Fibroblast of the aortic adventitia (primary cell): ENCODE results near the gene MIS18BP1. TPM values are rescaled to one million over a fixed set of nuclear protein-coding genes. Genes with fewer than 3 reads are reported as not detected.

Source experiments
- DNase-seq: peaks from one replicate; pipeline ENCODE4 v3.0.0-alpha.2; 2010; ENCODE audit warnings: low read depth
- H3K4me3 ChIP-seq: 2 replicates; pipeline ENCODE4 v1.5.1; 2011; ENCODE audit warnings: low read depth, mild to moderate bottlenecking, control low read depth, low read length, moderate library complexity
- total RNA-seq: library from RNA; depleted of rRNA; stranded (reverse); fragments of >200 nt; gene quantifications from 2 replicates; pipeline ENCODE4 v1.2.3, GENCODE V29; 2012; ENCODE audit warnings: low replicate concordance
- TF ChIP-seq, protein P1 (sequence below): IDR thresholded peaks from 2 replicates; pipeline ENCODE4 v1.5.1; 2011; ENCODE audit warnings: mild to moderate bottlenecking, low read length, control low read depth, inconsistent platforms; ENCODE audit not compliant: insufficient read depth

Gene MIS18BP1
- total RNA-seq, 1 donor: 45.3 TPM

DNA sequence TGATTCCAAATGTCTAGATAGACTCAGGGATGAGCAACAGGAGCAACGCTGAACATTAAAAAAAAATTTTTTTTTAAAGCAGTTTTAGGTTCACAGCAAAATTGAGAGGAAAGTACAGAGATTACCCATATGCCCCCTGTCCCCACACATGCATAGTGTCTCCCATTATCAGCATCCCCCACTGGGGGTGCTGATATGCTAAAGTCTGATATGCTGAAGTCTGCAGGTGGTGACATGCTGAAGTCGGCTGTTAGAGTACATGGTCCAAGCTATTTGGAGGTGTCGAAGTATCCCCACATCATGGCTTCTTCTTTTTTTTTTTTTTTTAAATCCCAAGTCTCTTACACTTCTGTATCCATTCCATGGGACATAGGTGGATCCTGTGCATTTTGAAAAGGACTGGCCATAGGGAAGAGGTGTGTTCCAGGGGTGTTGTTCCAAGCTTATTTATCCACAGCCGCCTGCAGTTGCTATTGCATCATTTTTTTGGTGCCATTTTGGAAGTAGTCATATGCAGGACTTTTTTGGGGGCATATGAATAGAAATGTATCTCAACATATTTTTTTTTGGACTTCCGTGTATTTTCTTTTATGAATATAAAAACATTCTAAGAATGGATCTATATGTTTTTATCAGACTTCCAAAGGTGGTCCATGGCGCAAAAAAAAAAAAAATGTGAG lies 19.0 kb upstream of the MIS18BP1 start:
- DNase-seq: no peak
- no peak overlapping the region for H3K4me3 ChIP-seq
- TF ChIP-seq, protein P1, sequence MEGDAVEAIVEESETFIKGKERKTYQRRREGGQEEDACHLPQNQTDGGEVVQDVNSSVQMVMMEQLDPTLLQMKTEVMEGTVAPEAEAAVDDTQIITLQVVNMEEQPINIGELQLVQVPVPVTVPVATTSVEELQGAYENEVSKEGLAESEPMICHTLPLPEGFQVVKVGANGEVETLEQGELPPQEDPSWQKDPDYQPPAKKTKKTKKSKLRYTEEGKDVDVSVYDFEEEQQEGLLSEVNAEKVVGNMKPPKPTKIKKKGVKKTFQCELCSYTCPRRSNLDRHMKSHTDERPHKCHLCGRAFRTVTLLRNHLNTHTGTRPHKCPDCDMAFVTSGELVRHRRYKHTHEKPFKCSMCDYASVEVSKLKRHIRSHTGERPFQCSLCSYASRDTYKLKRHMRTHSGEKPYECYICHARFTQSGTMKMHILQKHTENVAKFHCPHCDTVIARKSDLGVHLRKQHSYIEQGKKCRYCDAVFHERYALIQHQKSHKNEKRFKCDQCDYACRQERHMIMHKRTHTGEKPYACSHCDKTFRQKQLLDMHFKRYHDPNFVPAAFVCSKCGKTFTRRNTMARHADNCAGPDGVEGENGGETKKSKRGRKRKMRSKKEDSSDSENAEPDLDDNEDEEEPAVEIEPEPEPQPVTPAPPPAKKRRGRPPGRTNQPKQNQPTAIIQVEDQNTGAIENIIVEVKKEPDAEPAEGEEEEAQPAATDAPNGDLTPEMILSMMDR: no peak

- DNase-seq: no peak
- no peak overlapping the region for H3K4me3 ChIP-seq
- TF ChIP-seq, protein P1: no peak
Measured at GRCh38 chr14:45270031-45270430, 17.0 kb upstream of the MIS18BP1 start.

DNA sequence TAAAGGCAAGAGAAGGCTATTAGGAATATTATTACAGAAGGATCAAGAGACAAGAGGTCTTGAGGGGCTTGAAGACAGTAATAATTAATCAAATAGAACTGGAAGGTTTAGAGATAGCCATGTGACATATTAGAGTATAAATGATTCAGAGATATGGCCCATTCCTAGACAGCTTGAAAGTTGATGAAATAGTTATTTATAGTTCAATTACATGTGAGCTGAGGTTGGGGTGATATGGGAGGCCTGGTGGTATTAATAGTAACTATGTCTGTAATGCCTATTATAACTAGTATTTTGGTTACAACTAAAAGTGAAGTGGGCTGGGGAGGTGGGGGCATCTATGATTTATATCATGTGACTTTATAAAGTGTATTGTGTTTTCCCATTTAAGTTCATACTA lies 14.1 kb upstream of the MIS18BP1 start:
- no peak overlapping the region for H3K4me3 ChIP-seq
- DNase-seq: peak; percentile 23
- TF ChIP-seq, protein P1: no peak

GRCh38 chr14:45262637-45263036 lies 9.6 kb upstream of the MIS18BP1 start:
- peak; percentile 25 for DNase-seq
- no peak overlapping the region for H3K4me3 ChIP-seq
- TF ChIP-seq, protein P1: no peak

GRCh38 chr14:45261209-45261608 lies 8.2 kb upstream of the MIS18BP1 start:
- no peak overlapping the region for H3K4me3 ChIP-seq
- TF ChIP-seq, protein P1: no peak
- no peak for DNase-seq

DNA sequence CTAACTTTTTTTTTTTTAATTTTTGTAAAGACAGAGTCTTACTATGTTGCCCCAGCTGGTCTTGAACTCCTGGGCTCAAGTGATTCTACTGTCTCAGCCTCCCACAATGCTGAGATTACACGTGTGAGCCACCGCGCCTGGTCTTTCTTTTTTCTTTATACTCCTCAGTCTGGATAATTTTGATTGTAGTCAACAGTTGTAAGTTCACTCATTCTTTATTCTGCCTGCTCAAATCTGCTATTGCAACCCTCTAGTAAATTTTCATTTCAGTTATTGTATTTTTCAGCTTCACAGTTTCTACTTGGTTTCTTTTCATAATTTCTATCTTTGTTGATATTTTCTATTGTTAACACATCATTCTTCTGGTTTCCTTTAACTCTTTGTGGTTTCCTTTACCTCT lies 5.8 kb upstream of the MIS18BP1 start:
- no peak for DNase-seq
- H3K4me3 ChIP-seq: no peak overlapping the region
- TF ChIP-seq, protein P1: no peak

DNA sequence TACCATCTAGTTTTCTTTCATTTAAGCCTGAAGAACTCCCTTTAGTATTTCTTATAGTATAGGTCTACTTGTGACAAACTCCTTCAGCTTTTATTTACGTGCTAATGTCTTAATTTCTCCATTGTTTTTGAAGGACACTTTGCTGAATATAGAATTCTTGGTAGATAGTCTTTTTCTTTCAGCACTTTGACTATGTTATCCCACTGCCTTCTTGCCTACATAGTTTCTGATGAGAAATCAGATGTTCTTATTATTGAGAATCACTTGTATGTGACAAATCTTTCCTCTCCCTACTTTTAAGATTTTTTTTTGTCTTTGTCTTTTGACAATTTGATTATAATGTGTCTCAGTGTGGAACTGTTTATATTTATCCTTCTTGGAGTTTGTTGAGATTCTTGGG lies 5.1 kb upstream of the MIS18BP1 start:
- TF ChIP-seq, protein P1: no peak
- DNase-seq: no peak
- no peak overlapping the region for H3K4me3 ChIP-seq
